Glutamatergic neuron (in vitro differentiated cells): ENCODE results near the gene CDK11A. TPM values are rescaled to one million over a fixed set of nuclear protein-coding genes. Genes with fewer than 3 reads are reported as not detected.
"Not testable (repeated sequence)": the region's sequence is repeated elsewhere in the genome, so short reads cannot be mapped to it uniquely, and the experiment has no call there.

Source experiments
- DNase-seq: peaks from one replicate; pipeline ENCODE4 v3.0.0; 2022
- H3K27ac Mint-ChIP-seq: one replicate; pipeline ENCODE4 v1.8.0; 2020; ENCODE audit warnings: mild to moderate bottlenecking, mixed read lengths, inconsistent platforms; ENCODE audit not compliant: unreplicated experiment
- H3K27me3 Mint-ChIP-seq: one replicate; pipeline ENCODE4 v1.8.0; 2020; ENCODE audit warnings: mild to moderate bottlenecking, moderate library complexity, mixed read lengths, inconsistent platforms; ENCODE audit not compliant: unreplicated experiment
- H3K36me3 Mint-ChIP-seq: one replicate; pipeline ENCODE4 v1.8.0; 2020; ENCODE audit warnings: mild to moderate bottlenecking, mixed read lengths, inconsistent platforms; ENCODE audit not compliant: unreplicated experiment
- H3K4me1 Mint-ChIP-seq: one replicate; pipeline ENCODE4 v1.8.0; 2020; ENCODE audit warnings: mild to moderate bottlenecking, low read depth, mixed read lengths, inconsistent platforms; ENCODE audit not compliant: unreplicated experiment
- H3K4me3 Mint-ChIP-seq: one replicate; pipeline ENCODE4 v1.8.0; 2020; ENCODE audit warnings: mild to moderate bottlenecking, mixed read lengths, inconsistent platforms; ENCODE audit not compliant: unreplicated experiment
- H3K9me3 Mint-ChIP-seq: one replicate; pipeline ENCODE4 v1.8.0; 2020; ENCODE audit warnings: mild to moderate bottlenecking, moderate library complexity, mixed read lengths, inconsistent platforms; ENCODE audit not compliant: unreplicated experiment
- CTCF ChIP-seq: fragments of 200-600 bp; sonication (generic); IDR thresholded peaks from one replicate; pipeline ENCODE4 v1.5.0; 2021; ENCODE audit not compliant: partially characterized antibody, unreplicated experiment
- total RNA-seq: library from RNA; stranded (reverse); fragmentation: NEBNext Ultra II Directional; extraction: Animal tissue kit (Norgen Biotek cat#: 25700); gene quantifications from one replicate; pipeline ENCODE4 v1.2.1, GENCODE V29; 2021; ENCODE audit not compliant: unreplicated experiment

The CDK11A gene
- total RNA-seq, 1 donor from 2014 or later, result 62.8 TPM

GRCh38 chr1:1721201-1721600, 3.0 kb downstream of the CDK11A start:
- Mint-ChIP-seq H3K27me3 (peaks cover 3% of the 10 kb centered on the region), H3K9me3 (peaks cover 7% of the 10 kb centered on the region), H3K4me3 (no peak overlapping the region), H3K36me3 (peaks cover 2% of the 10 kb centered on the region), H3K4me1 (no peaks in the 10 kb centered on the region), H3K27ac (no peak overlapping the region)
- TF ChIP-seq CTCF, result no peak
- no peak for DNase-seq

GRCh38 chr1:1715109-1715883, 8.9 kb downstream of the CDK11A start:
- H3K4me1 Mint-ChIP-seq, H3K9me3 Mint-ChIP-seq, H3K36me3 Mint-ChIP-seq, H3K27ac Mint-ChIP-seq, H3K4me3 Mint-ChIP-seq, DNase-seq, H3K27me3 Mint-ChIP-seq: not testable (repeated sequence)

- DNase-seq, H3K27ac Mint-ChIP-seq, H3K4me3 Mint-ChIP-seq, H3K36me3 Mint-ChIP-seq, H3K9me3 Mint-ChIP-seq, H3K4me1 Mint-ChIP-seq, H3K27me3 Mint-ChIP-seq: not testable (repeated sequence)
These were observed 16.3 kb downstream of the CDK11A start for GRCh38 chr1:1707897-1708296.

- H3K36me3 Mint-ChIP-seq, DNase-seq, H3K27ac Mint-ChIP-seq, H3K4me1 Mint-ChIP-seq, H3K4me3 Mint-ChIP-seq, H3K27me3 Mint-ChIP-seq, H3K9me3 Mint-ChIP-seq: not testable (repeated sequence)
These were observed 16.9 kb downstream of the CDK11A start for GRCh38 chr1:1707241-1707640.

GRCh38 chr1:1705623-1706022, 18.5 kb downstream of the CDK11A start:
- not testable (repeated sequence) for H3K9me3 Mint-ChIP-seq, H3K4me3 Mint-ChIP-seq, H3K27me3 Mint-ChIP-seq, H3K36me3 Mint-ChIP-seq, DNase-seq, H3K4me1 Mint-ChIP-seq, H3K27ac Mint-ChIP-seq

GRCh38 chr1:1704284-1704957, 19.7 kb downstream of the CDK11A start:
- not testable (repeated sequence) for H3K9me3 Mint-ChIP-seq, H3K36me3 Mint-ChIP-seq, H3K4me3 Mint-ChIP-seq, H3K27me3 Mint-ChIP-seq, H3K27ac Mint-ChIP-seq, DNase-seq, H3K4me1 Mint-ChIP-seq

- Mint-ChIP-seq H3K27ac (no peak overlapping the region), H3K36me3 (no peaks in the 10 kb centered on the region), H3K4me1 (no peaks in the 10 kb centered on the region), H3K4me3 (no peak overlapping the region), H3K27me3 (no peaks in the 10 kb centered on the region), H3K9me3 (peaks cover 1% of the 10 kb centered on the region)
- no peak for TF ChIP-seq CTCF
- DNase-seq, result no peak
These were observed 20.4 kb downstream of the CDK11A start for GRCh38 chr1:1703796-1704195.

- H3K4me3 Mint-ChIP-seq, H3K36me3 Mint-ChIP-seq, H3K9me3 Mint-ChIP-seq, H3K4me1 Mint-ChIP-seq, H3K27me3 Mint-ChIP-seq, H3K27ac Mint-ChIP-seq, DNase-seq: not testable (repeated sequence)
These were observed 21.7 kb downstream of the CDK11A start for GRCh38 chr1:1702506-1702905.

- H3K4me3 Mint-ChIP-seq, H3K27ac Mint-ChIP-seq, H3K4me1 Mint-ChIP-seq: not testable (repeated sequence)
These were observed 23.6 kb downstream of the CDK11A start for GRCh38 chr1:1700557-1700956.

GRCh38 chr1:1700067-1700466, 24.1 kb downstream of the CDK11A start:
- H3K27ac Mint-ChIP-seq, H3K36me3 Mint-ChIP-seq, DNase-seq, H3K4me3 Mint-ChIP-seq, H3K4me1 Mint-ChIP-seq, H3K9me3 Mint-ChIP-seq, H3K27me3 Mint-ChIP-seq: not testable (repeated sequence)

More at GRCh38 chr1:1700557-1700956, 23.6 kb downstream of the CDK11A start:
- not testable (repeated sequence) for H3K36me3 Mint-ChIP-seq, H3K9me3 Mint-ChIP-seq, H3K27me3 Mint-ChIP-seq, DNase-seq
